NCI-H226 (cell line): ENCODE data around the gene C3orf18.

Source experiments
- DNase-seq: peaks from one replicate; pipeline ENCODE4 v3.0.0-alpha.2; 2015

Gene C3orf18

DNA sequence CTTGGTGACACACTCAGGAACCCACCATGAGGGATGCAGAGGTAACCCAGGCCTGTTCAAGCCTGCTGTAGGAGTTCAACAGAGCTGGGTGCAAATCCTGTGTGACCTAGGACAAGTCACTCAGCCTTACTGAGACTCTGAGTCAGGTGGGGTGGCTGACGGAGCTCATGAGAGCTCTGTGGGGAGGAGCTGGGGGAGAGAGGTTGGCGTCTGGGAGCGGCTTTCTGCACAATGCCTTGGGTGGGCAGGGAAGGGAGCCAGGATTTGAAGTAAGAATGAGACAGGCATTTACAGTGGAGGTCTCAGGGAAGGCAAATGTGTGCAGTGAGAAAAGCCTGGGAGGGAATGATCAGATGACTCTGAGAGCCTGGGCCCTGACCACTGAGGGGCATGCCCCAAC is 18.3 kb downstream of the C3orf18 start:
- DNase-seq, result no peak

DNA sequence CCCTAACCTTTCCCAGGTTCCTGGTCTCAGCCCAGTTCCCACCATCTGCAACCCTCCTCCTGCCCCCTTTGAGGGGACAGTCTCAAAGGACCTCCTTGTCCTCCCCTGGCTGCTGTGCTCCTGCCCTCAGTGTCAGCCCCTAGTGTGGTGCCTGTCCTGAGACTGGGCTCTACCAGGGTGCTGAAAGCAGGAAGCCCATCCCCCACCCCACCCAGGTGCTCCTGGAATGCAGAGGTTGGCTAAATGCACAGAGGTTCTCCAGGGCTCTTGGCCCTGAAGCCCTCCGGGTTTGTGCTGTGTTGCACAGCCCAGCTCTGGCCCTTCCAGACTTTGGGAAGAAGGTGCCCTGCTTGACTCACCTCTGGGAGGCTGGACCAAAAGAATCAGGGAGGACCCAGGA is 21.8 kb downstream of the C3orf18 start:
- no peak for DNase-seq

DNA sequence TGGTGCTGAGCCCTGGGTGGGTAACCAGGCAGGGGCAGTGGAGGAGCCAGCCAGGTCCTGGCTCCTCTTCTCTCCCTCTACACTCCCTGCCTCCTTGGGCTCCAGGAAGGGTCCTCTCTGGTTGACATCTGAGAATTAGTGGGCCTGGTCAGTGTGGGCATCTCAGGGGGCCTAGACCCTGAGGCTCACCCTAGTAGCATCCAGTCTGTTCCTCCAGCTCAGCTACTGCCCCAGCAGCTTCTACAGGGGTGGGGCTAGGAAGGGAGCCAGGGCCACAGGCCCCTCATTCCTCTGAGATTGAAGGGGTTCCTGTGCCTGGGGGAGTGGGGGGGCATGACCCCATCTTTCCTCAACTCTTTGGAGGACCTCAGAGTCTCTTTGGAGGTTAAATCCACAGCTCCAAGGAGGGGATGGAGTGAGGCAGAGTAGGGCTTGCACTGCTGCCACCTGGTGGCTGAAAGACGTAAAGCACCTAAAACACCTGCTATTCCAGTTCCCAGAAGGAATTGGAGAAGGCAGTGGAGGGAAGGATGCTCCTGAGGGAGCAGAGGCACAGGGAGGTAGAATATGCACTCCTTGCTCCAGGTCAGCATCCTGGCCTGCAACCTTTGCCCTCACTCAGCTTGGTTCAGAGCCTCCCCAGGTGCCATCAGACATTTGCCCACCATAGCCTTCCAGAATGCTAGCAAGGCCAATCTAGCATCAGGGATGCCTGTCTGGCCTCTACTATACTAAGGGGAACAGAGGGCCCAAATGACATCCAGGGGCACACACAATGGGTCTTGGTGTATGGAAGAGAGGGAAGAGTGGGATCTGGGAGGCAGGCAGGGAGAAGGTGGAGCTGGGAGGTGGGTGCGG is 25.1 kb downstream of the C3orf18 start:
- DNase-seq, result no peak

DNA sequence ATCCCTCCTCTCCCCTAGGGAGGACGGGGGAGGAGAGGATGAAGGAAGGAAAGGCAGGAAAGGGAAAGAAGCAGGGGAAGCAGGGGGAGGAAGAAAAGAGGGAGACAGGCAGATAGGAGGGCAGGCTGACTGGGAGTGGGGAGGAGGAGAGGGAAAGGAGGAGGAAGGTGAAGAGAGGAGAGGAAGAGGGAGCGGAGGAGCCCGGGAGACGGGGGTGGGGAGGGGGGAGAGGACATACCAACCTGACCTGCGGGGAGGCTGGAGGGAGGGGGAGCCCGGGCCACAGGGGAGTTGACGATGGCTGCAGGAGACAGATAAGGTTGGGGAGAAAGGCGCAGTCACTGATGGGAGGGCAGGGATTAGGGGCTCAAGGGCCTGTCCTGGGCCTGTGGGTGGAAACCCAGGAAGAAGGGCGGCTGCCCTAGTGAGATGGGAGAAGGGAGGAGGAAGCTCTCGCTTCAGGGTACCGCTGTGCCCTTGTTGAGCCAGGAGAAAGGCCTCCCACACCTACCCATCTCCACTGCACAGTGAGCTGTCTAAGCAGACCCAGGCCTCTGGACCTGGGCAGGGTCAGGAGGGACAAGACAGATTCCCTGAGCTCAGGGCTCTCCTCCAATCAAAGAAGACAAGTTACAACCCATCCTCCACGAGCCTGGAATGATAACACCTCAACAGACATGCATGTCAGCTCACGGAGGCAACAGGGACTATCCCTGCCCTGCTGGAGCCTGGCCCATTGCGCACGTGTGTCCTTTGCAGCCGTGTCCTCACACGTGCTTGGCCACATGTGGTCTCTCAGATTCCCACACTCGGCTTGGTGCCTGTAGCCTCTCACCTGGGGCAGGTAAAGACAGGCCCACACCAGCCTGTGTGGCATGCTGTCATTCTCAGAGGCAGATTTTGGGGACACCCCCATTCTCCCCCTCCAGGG is 27.9 kb downstream of the C3orf18 start:
- DNase-seq, result no peak

DNA sequence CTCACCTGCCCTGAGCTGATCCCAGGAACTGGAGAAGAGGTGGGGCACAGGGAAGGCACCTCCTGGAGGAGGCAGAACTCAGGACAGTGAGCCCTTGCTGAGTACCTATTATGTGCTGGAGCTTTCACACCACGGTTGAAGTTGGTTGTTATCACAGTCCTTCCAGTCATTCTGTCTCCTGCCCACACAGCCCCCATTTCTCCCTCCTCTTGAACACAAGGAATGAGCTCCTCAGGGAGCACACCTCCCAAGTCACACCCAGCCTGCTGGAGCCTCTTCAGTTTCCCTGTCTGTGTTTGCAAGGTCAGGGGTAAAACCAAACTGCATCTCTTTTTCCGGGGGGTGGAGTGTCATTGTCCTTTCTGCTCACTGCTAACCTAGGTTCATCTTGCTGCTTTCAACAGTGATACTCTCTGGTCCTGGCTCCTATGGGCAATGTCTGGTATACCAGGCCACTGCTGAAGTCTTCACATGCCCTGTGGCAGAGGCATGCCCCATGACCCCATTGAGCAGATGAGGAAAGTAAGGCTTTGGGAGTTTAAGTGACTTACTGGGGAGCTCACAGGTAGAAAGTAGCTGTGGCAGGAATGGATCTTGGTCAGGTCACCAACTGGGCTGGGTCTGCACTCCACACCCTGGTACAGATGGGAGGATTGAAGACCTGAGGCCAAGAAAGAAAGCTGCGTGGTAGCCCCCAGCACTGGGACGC is 30.0 kb downstream of the C3orf18 start:
- no peak for DNase-seq

DNA sequence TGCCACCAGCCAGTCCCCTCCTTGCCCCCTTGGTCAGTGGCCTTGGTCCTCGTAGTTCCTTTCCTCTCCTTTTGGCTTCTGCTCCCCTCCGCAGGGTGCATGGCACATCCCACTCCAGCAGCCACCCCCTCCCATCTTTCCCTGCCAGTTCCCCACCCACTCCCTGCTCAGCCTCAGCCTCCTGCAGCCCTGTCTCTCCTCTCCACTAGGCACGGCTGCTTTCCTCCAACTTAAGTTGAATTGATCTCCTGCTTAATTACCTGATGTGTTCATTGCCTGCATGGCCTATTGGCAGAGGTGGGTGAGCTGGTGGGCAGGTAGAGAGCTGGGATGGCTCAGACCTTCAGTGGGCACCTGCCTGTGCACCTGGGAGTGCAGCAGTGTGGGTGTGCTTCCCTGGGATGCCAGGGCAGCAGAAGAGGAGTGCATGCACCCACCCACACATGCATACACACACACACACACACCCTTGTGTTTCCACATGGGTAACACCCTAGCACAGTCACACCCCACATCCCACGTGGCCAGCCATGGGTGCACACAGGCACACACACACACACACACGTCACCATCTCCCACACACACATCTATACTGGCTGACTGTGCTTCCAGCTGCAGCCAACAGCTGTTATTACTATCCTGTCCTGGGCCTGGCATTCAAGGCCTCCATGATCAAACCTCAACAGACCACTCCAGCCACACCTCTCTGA is 30.9 kb downstream of the C3orf18 start:
- DNase-seq, result no peak

DNA sequence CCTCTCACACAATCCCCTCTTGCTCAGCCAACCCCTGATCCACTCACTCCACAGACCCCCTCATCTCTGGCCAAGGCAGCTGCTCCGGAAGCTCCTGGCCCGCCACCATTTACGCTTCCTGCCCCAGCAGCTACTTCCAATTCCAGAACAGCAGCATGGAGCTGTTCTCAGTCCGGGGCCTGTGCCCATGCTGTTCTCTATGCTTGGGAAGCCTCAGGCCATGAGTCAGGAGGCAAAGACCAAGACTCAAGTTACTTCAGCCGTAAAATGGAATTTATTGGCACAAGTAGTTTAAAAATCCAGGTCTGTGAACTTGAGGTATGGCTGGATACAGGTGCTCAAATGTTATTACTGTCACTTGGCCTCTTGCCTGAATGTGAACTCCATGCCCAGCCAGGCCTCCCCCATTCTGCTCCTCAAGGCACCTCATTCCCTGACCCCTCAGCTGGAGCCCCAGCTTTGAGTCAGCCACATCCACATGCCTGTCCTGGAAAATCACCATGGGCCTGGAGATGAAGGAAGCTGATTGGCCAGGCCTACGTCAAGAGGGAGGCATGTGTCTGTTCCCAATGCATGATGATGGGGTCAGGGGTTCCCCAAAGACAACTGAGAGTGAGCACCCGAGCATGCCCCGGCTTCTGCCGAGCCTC is 32.7 kb downstream of the C3orf18 start:
- no peak for DNase-seq

DNA sequence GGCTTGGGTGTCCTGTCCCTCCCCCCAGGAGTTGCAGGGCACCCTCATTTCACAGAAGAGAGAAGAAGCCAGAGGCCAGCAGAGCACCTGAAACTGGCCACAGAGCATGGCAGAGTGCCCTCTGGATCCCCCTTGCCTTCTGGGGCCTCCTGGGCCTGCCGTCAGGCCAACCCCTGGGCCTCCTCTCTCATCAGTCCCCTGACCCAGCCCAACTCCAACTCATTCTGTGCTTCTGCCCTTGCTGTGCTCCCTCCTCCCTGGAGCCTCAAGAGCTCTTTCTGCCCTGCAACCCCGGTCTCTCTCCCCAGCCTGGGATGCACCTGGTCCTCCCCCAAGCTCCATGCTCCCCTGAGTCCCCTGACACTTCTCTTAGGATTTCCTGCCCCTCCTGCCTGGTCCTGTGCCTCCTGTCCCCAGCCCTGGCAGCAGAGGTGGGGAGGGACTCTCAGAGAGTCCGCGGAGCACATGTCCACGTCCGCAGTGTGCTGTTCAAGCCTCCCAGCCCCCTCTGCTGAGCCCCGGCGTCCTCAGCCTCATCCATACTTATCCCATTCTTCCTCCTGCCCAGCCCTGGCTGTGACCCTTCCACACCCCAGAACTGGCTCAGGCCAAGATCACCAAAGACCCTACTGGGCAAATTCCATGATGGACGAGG is 33.6 kb downstream of the C3orf18 start:
- DNase-seq, result no peak

DNA sequence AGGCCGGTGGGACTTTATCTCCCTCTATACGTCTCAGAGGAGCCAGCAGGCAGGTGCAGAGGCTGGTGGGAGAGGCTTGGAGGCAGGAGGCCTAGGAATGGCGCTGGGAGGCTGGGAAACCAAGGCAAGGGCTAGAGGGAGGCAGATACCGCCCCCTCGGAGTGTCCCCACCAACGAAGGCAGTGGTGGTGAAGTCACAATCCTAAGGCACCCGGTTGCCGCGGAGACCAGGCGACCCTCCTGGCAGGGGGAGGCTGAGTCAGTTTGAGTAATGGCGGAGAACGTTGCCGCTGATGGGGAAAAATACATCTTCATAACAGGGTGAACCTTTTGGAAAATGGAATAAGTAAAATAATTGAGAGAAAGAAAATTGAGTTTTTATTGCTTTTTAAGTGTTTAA is 34.2 kb downstream of the C3orf18 start:
- DNase-seq, result no peak

DNA sequence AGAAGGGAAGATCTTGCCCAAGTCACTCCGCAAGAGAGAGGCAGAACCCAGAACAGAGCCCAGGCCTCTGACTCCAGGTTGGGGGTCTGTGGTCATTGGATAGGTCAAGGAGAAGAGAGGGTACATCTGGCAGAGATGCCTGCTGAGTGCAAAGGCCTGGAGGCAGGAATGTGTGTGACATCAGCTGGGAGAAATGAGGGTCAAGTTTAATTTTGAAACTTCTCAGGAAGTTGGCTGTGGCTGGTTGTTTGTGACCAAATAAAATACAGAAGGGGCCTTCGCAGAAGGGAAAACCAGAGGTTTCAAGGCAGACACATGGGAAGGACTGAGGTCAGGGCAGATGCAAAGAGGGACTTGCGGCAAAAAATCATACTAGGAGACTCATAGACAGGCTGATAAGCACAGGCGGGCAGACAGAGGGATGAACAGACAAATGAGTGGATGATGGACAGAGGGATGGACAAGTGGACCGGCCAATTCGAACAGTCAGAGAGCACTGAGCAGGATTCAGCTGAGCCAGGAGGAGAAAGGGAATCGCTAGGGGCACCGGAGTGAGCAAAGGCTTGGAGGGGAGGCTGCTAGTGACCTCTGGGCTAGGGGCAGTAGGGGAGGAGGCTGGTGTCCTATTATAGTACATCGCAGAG is 35.4 kb downstream of the C3orf18 start:
- no peak for DNase-seq

DNA sequence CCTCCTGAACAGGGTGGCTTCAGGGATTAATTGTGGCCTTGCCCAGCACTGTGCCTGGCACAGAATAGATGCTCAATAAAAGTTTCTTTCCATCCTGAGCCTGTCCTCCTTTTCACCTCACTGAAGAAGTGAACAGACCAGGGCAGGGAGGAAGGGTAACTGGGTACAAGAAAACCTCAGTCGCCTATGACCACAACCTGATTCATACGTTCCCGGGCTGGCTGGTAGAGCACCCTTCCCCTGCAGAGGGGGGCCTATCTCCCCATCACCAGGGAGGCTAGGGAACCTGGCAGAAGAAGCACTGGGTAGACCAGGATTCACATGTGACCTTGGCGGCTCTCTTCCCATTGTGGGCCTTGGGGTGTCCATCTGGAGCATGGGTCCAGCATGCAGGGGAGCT is 36.3 kb downstream of the C3orf18 start:
- DNase-seq, result no peak

DNA sequence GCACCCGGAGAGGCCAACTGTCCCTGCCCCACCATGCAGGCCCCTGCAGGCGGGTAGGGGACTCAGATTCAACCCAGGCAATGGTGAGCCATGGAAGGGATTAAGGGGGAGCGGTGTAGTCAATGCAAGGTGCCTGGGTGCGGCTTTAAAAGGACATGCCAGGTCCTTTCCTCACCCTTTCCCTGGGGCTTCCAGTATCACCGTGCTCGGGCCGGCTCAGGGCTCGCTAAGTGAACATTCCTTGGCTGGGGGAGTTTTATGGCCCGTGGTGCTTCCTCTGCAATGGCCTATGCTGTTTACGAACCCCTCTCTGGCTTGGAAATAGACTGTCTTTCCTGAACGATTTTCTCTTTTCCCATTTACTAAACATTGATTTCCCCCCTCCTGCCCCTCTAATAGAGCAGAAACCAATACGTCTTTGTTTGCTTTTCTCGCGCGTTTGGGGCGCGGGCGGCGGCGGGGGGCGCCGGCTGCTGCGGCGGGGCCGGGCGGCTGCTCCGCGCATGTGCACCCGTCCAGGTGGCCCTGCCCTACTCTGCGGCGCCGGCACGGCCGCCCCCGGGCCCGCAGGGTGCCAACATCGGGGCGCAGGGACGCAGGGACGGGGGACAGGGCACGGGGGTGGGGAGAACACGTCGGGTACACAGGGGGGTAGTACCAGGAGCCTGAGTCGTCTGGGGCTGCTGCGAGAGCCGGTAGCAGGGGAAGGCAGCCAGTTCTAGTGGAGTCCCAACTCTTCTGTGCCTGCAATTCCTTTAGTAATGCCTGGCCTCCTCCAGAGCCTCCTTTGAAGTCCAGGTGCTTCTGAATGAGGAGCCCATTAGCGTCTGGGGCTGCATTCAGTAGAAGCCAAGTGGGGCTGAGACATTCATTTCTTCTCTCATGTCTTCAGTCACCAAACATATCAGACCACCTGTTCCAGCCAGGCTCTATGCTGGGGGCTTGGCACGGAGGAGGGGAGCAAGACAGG is 37.3 kb downstream of the C3orf18 start:
- DNase-seq, result no peak

DNA sequence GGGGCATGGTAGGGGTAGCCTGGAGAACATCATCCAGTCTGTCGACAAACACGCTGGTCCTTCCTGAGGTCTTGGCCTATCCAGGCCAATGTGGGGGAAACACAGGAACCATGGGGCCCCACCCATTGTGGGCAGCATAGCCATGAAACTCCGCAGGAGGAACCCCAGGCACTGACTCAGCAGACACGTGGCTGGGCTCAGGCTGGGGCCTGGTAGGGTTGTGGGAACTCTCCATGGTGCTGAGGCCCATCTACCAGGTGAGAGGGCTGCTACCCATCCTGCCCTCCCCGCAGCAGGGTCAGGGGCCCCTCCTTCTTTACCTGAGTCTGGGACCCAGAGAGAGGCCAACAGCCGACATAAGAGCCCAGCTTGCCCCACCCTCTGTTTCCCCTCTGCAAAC is 41.6 kb downstream of the C3orf18 start:
- peak; percentile 67 for DNase-seq

DNA sequence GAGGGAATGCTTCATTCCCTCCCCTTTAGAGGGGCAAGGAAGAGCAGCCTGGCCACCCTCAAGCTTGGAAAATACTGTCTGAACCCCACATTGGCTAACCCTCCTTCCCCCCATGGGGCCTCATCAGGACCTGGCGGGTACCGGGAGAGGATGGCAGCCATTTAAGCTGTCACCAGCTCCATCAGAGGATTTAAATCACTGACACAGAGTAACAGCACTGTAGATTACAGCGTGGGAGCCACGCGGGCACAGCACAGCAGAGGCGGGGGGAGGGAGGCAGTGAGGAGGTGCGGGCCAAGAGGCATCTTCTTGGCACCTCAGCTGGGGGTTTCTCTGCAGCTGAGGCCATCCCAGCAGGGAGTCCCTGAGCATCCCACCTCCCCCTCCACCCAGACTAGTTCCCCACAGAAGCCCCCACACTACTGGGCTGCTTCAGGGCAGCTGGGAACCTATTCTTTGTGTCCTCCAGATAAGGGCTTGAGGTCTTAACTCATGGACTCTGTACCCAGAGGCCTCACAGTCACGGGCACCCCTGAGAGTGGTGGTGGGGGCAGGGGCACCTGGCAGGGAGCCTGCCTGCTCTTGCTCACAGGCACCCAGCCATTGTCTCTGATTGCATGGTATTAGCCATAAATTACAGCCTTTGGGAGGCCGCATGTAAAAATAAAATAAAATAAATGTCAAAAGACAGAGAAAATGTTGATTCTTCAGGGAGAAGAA is 42.2 kb downstream of the C3orf18 start:
- DNase-seq, result no peak

DNA sequence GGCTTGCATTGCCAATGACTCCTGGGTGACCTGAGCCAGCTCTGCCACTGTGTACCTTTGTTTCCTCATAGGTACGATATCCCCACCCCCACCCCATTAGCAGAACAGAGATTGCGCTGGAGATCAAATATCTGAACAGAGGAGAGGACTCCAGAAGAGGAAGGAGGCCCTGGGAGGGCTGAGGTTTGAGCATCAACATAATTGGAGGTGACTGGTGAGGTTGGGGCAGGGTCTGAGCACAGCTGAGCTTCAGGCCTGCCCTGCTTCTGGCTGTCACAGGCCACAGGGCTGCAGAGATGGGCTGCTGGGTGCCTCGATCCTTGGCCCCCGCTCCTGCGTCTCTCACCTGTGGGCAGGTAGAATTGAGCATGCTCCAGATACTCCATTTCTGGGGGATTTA is 42.8 kb downstream of the C3orf18 start:
- DNase-seq, result no peak

DNA sequence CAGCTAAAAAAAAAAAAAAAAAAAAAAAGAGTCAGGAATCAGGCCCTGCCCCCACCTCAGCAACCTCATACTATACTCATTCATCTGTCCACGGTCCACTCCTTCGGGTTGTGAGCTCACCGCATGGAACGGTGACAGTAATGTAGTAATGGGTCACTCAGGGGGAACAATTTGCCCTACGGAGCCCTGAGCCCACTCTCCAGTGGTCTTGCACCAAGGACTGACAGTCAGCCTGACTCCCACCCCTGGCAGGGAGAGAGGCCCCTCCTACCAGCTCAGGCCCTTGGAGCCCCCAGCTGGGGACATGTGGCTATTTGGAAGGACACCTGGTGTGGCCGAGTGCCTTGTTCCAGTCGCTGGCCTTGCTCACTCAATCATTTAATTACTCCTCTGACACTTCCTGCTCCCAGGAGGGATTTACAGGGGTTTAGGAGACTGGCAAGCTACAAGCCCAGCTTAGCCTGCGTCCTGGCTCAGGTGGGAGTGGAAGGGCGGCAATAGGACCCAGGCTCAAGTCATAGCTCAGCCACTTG is 44.2 kb downstream of the C3orf18 start:
- no peak for DNase-seq

DNA sequence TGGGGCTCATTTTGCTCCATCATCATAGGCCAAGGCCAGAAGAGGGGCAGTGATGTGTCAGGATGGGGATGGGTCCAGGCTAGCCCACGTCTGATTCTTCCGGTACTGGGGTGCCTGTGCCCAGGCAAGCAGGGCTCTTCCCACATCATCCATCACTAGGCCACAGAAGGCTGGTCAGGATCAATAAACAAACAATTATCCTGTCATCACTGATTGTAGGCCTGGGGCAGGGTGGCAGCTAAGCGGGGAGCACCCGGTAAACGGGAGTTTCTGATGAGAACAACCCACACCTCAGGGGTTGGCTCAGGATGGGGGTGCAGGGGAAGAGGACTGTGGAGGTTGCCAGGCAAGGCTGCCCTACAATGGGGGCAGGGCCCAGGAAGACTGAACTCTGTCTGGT is 46.0 kb downstream of the C3orf18 start:
- DNase-seq, result no peak

DNA sequence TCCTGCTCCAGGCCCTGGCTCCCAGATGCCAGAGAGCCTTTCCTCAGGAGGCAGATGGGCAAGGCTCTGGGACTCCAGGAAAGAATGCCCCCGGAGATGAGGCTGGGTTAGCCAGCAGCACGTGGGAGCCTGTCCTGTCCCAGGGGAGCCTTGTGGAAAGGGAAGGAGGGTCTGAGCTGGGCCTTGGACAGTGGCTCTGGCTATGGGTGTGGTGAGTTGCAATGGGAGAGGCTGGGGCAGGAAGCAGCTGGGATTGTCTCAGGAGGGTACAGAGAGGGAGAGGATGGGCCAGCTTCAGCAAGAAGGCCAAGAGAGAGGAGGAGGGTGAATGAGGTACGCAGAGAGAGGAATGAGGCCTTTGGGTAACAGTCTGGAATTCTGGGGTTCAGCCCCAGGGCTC is 46.7 kb downstream of the C3orf18 start:
- DNase-seq, result no peak
